ENCODE data around the gene GPR141.

GPR141 gene

DNA sequence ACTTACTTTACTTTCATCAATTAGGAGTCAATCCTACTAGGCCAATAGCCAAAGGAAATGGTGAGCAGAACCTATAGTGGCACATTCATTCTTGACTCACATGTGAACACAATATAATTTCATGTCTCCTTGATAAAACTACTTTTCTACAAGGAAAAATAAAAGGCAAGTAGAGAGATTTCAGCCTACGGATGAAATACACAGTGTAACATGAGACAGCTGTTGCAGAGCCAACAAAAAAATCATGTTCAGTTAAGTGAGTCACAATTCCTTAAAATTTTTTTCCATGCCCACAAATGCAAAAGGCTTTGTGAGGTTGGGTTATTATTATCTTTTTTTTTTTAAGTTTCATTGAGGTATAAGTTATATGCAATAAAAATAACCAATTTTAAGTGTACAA, 54.8 kb downstream of the GPR141 start:
- no peak for DNase-seq

DNA sequence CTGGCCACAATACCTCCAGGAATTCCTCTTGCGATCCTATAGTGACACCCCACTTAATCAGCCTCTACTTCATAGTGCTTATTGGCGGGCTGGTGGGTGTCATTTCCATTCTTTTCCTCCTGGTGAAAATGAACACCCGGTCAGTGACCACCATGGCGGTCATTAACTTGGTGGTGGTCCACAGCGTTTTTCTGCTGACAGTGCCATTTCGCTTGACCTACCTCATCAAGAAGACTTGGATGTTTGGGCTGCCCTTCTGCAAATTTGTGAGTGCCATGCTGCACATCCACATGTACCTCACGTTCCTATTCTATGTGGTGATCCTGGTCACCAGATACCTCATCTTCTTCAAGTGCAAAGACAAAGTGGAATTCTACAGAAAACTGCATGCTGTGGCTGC, 56.8 kb downstream of the GPR141 start:
- DNase-seq = no peak

DNA sequence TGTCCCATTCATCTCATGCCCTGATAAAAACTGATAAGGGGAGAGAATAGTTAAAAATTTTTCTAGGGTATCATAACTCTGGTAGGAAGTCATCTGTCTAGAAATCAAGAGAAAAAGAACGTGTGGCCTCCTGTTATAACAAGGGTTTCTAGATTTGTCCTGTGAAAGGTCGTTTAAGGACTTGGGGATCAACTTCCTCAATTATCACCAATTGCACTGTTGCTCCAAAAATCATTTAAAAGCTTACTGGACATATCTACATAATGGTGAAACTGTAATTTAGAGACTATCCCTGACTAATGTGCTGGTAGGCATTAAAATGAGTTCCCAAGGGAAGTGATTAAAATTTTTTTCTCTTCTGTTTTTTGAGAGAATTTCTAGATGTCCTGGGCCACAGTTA, 58.2 kb downstream of the GPR141 start:
- no peak for DNase-seq

DNA sequence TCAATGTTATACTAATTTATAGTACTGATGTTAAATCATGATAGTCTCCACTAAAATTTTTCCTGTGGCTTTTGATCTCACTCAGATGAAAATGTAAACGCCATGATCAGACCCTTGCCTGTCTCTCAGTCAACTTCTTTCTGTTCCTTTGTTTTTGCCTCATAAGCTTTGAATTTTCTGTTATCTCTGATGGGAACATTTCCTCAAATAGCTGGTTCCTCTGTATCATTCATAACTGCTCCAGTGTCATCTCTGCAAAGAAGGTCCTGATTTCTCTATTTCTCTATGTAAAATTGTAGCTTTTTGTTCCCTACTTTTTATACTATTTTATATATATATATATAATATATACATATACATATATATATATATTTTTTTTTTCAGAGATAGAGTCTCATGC, 67.5 kb downstream of the GPR141 start:
- no peak for DNase-seq

DNA sequence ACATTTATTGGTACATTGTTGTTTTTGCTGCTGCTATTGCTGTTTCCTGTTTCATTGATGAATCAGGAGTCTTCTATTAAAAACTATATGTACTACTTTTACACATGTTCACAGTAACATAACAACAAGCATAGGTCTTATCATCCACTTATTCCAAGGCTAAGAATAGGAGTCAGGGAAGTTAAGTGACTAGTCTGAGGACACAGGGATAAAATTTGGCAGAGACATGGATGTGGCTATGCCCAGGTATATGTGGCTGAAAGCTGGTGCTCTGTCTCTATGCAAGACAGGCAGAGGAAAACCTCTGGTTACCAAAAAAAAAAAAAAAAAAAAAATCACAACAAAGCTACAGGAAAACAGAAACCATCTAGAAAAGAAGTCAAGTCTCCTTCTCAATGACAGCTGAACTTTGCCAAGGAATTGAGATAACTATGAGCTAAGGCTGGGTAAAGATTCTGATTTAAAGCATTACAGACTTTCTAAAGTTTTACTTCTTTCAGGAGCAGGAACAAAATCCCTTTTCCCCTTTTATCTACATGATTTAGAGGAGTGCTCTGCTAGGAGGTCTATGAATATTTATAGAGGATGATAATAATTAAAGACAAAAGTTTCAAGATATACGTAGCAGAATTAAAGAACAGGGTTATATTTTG, 70.0 kb downstream of the GPR141 start:
- DNase-seq = no peak

DNA sequence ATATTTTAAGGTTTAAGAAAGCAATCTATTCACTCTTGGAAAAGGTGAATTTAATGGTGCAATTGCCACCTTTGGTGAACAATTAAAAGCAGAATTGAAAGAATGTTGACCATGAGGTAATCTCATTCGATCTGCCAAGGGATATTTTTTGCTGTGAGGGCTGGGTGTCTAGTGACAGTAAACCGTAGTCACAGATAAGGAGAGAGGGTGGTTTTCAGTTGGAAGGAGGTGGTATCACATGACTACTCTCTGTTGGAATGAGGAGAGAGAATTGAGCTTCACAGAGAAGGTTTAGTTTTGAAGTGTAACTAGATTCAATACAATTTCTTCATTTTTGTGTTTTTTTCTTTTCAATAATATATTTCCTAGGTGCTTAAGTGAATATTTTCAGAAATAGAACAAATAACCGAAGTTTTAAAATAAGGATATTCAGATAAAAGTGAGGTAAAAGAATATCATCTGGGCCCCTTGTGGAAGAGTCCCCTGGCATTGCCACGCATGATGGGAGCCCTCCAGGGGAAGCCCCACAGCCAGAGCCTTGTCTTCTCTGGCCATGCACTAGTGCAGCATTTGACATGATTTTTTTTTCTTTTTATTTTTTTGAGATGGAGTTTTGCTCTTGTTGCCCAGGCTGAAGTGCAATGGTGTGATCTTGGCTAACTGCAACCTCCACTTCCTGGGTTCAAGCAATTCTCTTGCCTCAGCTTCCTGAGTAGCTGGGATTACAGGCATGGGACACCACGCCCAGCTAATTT, 73.4 kb downstream of the GPR141 start:
- DNase-seq = no peak

DNA sequence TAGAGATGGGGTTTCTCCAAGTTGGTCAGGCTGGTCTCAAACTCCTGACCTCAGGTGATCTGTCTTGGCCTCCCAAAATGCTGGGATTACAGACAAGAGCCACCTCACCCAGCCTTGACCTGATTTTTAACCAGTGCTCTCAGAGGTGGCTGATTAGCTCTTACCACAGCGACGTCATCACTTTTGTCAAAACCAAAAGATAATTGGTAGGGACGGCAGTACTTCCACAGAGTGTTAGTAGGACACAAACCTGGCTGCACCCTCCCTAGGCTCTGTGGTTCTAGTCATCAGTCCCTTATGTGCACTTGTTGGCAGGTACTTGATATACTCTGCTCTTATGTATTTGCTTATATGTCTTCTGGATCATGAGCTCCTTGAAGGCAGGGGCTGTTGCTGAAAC, 74.0 kb downstream of the GPR141 start:
- no peak for DNase-seq

DNA sequence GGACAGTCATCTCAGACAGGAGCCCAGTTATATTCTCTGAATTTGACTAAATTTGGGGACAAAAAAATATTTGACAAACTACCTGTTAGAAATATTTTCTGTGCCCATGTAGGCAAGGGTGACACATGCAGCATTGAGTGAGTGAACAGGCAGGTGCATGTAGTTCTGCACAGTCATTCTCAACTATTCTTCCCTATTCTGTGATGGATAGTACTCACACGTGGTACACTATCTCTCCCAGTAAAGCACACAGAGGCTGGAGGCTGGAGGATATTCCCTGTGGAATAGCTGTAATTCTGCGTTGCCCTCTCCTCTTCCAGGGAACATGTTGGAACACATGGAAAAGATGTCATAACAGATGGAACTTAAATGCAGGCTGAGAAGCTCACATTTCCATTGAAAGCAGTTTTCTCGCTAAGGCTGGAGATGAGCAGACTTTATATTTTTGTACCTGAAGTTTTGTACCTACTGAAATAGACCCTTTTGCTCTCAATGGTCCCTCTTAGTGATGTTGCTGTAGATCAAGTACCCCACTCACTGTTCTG, 75.0 kb downstream of the GPR141 start:
- DNase-seq = no peak

DNA sequence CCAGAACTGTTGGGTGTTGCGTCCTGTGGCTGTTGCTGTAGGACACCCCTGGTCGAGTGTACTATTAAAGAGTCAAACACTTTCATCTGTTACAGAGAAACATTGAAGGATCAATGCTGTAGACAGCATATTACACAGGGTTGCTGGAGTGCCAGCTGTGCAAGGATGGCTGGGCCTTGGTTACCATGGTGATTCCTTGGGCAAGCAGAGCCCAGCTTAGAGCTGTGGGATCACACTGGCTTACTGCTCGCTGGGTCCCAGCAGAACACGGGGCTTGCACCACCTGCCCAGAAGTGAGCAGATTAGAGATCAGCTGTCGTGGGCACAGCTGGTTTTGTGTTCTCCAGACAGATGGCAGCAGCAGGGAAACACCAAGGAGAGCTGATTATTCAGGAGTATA, 76.0 kb downstream of the GPR141 start:
- no peak for DNase-seq

DNA sequence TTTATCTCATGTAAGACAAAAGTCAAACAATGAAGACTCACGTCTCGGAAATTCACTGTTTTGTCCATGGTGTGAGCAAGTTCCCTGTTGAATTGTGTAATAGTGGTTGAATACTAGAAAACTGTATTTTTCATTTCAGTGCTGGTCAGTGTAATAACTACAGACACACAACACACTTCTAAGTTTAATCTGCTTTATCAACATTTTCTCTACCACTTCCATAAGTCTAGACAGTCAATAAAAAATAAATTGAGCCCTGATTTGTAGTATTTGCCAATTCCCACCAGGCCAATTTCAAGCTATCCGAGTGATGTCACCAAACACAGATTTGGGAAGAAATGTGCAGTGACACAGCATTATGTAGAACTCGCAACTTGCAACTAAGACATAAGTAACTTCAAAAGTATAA, 81.9 kb downstream of the GPR141 start:
- no peak for DNase-seq

DNA sequence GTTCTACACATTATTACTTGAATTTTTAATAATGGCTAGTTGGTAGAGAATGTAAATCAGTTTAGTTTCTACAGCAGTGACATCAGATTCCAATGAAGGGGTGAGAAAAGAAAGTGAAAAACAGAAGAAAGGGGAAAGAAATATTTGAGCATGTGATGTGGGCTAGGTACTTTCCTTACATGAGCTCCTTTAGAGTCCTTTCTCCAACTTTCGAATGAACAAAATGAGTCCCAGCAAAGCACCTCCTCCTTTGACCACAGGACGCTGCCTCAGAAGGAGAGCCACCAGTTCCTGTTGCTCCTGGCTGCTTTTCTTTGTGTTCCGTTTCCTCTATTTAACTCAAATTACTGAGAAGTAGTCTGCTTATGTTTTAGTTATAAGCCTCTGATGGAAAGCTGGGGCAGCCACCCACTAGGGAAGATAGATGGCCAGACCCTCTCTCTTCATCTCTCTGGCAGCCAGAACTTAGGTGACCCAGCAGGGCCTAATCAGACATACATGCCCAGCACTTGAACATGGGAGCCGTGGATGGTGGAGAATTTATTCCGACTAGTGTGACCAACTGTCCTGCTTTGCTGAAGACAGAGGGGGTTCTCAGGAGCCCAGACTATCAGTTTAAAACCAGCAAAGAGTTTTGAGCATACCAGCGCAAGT, 82.4 kb downstream of the GPR141 start:
- no peak for DNase-seq

DNA sequence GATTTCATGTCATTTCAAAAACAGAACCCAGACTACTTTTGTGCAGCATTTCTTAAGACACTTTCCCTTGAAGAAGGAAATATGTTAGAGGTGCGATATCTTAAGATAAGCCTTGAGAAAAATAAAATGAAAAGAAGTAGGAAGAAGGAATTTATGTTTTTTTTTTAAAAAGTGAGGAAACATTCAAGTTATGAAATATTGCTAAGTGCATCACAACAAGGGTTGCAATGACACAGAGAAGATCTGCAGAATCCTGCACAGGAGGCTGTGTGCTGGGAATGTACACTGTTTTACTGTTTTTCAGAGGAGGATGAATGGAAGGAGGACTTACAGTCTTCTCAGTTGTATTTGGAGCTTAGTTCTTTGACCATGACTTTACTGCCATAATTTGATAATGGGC, 85.0 kb downstream of the GPR141 start:
- no peak for DNase-seq

DNA sequence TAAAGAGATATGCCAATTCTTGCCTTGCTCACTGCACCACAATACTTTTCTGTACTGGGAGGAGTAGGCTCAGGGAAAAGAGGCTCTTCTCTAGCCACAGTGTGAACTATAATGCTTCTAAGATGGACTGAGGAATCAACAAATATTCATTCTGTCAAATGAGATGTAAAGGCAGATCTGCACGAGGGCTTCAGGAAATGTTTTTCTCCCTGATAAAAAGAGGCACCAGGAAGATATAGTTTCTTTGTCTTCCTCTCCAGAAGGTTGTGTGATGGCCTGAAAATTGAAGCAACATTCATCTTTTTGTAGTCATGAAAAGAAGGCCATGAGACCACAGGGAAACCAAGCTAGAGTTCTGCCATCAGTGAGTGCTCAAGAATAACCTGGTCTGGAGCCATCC, 85.7 kb downstream of the GPR141 start:
- DNase-seq = no peak

DNA sequence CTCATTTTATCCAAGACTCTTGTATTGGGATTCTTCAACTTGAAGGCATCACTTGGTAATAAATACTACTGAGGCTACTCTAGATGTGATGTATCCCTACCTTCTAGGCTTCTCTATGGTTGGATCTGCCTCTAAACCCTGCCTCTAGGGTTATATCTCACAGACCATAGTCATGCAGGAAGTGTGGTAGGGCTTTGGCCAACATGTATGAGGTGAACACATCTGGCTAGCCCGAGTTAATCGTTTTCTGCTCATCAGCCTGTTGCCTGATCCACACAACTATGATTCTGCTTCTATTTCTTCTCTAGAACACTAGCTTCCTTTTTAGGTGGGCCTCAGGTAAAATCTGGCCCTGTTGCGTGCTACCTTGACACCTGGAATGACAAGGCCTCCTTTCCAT, 86.2 kb downstream of the GPR141 start:
- DNase-seq = no peak

DNA sequence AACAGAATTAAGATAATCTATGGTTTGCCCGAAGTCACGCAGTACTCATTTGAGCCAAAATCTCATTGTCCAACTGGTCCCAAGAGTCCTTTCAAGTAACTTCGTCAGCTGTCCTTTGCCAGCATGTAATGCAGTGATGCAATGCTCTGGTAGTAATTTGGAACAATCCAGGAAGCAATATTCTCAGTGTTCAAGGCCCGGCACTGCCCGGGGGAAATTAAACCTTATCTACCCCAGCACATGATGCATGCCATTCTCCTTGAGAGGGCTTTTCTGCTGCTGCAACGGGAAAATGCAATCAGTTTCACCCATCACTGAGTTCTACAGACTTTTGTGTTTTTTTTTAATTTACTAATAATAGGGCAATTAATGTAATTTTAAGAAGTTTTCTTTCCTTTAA, 87.3 kb downstream of the GPR141 start:
- DNase-seq = no peak

DNA sequence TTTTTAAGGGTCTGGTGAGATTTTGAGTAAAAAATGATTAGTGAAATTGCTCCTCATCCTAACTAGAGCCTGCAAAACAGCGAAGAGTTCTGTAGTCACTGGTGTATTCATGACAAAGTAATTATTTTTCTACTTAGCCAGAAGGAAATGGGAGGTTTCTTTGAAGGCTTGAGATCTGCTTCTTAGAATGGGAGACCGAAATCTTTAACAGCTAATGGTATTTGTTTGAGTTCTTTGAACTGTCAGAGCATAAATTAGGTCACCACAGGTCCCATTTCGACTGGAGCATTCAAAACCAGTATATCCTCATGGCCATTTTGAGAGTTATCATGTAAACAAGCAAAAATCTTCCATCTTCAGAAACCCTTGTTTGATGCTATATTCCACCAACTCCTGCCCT, 87.8 kb downstream of the GPR141 start:
- DNase-seq = no peak

DNA sequence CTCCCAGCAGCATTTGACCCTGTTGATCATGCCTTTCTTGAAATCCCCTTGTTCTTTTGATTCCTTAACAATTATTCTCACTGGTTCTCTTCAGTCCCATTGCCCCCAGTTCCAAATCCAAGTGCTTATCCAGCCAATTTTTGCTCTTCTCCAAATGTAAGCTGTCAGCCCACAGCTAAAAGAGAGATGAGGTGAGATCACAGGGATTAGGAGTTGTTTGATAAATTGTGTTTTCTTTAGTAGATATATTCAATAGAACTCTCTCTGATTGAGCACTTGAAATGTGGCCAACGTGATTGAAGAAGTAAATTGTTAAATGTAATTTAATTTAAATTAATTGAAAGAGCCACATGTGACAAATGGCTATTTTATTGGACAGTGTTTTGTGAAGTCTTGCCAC, 88.2 kb downstream of the GPR141 start:
- DNase-seq = no peak

DNA sequence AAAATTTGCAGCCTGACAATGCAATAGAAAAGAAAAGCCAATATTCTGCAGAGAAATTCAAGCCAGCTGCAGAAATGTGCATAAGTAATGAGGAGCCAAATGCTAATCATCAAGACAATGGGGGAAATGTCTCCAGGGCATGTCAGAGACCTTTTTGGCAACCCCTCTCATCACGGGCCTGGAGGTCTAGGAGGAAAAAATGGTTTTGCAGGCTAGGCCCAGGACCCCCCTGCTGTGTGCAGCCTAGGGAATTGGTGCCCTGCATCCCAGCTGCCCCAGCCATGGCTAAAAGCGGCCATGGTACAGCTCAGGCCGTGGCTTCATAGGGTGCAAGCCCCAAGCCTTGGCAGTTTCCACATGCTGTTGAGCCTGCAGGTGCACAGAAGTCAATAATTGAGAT, 92.4 kb downstream of the GPR141 start:
- DNase-seq = no peak

DNA sequence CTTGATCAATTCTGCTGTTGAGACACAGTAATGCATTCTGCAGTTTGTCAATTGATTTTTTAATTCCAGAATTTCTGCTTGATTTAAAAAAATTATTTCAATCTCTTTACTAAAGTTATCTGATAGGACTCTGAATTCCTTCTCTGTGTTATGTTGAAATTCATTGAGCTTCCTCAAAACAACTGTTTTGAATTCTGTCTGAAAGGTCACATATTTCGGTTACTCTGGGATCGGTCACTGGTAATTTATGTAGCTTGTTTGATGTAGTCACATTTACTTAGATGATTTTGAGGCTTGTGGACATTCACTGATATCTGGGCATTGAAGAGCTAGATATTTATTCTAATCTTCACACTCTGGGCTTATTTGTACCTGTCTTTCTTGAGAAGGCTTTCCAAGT, 97.6 kb downstream of the GPR141 start:
- no peak for DNase-seq

DNA sequence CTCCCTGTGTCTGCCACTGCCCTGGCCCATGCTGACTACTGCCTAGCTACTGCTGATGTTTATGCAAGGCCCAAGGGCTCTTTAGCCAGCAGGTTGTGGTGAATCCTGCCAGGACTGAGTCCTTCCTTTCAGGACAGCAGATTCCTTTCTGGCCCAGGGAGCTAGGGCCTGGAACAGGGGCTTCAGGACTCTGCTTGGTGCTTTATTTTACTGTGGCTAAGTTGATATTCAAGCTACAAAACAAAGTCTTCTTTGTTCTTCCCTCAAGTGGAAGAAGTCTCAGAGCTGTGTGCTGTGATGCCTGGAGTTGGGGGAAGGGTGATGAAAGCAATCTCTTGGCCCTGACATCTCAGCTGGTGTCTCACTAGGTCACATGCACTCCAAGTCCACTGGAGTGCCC, 98.6 kb downstream of the GPR141 start:
- DNase-seq = no peak

DNA sequence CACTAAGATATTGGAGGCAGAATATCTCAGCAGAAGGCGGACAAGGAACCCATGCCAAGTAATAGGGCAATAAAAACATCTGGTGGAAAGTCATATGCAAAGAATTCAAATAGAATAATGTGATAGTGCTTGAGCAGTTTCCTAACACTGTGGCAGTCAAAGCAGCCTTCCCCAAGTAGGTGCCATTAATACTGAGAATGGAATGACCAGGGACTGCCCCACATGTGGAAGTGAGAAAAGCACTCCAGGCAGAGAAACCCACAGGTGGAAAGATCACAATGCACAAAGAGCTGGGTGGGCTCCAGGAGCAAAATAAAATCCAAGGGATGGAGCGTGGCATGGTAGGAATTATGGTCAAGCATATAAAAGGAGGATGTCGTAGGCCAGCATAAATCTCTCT, 100.4 kb downstream of the GPR141 start:
- no peak for DNase-seq

DNA sequence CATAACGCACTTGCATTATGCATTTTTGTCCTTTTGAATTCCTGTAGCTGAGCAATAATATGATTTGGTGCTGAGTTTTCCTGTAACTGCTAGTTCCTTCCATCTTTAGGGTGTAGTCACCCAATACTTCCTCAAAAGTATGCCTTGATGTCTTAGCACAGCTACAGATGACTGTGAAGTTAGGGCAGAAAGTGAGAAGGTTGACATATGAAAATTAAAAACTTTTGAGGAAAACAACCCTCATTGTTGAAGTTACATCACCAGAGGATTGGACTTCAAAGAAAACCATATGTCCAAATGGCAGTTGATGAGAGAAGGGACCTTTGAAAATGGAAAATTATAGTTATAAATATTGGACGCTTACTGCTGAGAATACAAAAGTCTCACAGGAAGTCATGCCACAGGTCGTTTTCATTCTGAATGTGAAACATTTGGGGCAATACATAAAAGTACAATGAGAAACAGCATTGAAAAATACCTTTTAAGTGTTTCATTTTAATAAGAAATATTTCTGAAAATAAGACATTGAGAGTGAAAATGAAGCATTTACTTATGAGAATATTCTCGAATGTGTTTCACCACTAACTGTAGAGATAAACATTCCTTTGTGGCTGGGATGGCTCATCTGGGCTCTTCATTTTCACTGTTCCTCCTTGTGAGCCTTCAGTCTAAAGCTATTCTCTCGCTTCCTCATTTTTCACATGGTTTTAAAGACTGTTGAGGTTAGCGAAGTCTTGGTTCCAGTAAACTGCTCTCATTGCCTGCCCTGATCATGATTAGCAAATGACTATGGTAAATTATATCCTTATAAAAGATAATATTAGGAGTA, 103.4 kb downstream of the GPR141 start:
- no peak for DNase-seq

Data from activated effector memory CD4-positive, alpha-beta T cell treated with anti-CD3 and anti-CD28 coated beads, Interleukin-2, amount 50 U/mL, for 16 hours (primary cell).